K562 (cell line): ENCODE results near the gene HNRNPD. TPM values are rescaled to one million over a fixed set of nuclear protein-coding genes. Genes with fewer than 3 reads are reported as not detected.
A peak's percentile ranks its signal among the peaks of the same experiment; 100 is the strongest.

ENCODE experiments used
- ATAC-seq: fragments of 200-7000 bp; cut with Tn5 transposase; 3 replicates; pipeline ENCODE4 v1.9.1; 2020; ENCODE audit warnings: moderate library complexity
- BruUV-seq: library from RNA; stranded (reverse); fragments of 400-500 nt; replicated peaks from 2 replicates; lab custom pipeline; 2021; lab: Mats Ljungman, UMichigan
- CTCF ChIA-PET: fragments of 300-600 bp; formaldehyde crosslinking; extraction: SDS; loops from one replicate; lab custom pipeline; 2021; ENCODE audit warnings: low intra/inter-chr PET ratio; lab: Yijun Ruan, JAX
- POLR2A ChIA-PET: fragments of 300-600, 350-650 bp; sonication (Branson Sonifier 250); formaldehyde crosslinking; extraction: SDS; loops from one replicate; lab custom pipeline; 2021; ENCODE audit warnings: antibody characterized with exemption, inconsistent platforms; lab: Yijun Ruan, JAX
- DNase-seq, 4 experiments: peaks; one replicate each; pipeline versions ENCODE4 v3.0.0 to v3.0.0-alpha.2; 2011 to 2018; ENCODE audit warnings: low spot score in 3 of 4, mixed read lengths in 3 of 4; ENCODE audit errors: extremely low read depth in 1 of 4
- FAIRE-seq: peaks from 2 replicates; lab custom pipeline; 2011; peaks lifted over from hg19 to GRCh38; lab: Jason Lieb, UNC
- H2AFZ ChIP-seq: 2 replicates; pipeline ENCODE4 v1.6.0; 2011; ENCODE audit warnings: low read depth, low read length, control low read depth, inconsistent platforms
- H3K27ac ChIP-seq: fragments of 200-600 bp; 3 replicates; pipeline ENCODE4 v1.8.0; 2011; ENCODE audit warnings: low read depth, mild to moderate bottlenecking, control low read depth, inconsistent platforms, low read length, moderate library complexity, mixed read lengths; ENCODE audit errors: extremely low read depth
- H3K27me3 ChIP-seq, 2 experiments: fragments of 300-600 bp in 1 of 2; 2 replicates in 1 of 2; 3 replicates in 1 of 2; pipeline versions ENCODE4 v1.6.0 to v1.8.0; 2011; ENCODE audit warnings: inconsistent platforms in 2 of 2, low read length in 2 of 2, mild to moderate bottlenecking in 1 of 2, mixed read lengths in 1 of 2, moderate library complexity in 1 of 2; ENCODE audit not compliant: control insufficient read depth in 2 of 2, insufficient read depth in 2 of 2
- H3K36me3 ChIP-seq: fragments of 300-600 bp; 3 replicates; pipeline ENCODE4 v1.8.0; 2011; ENCODE audit warnings: mild to moderate bottlenecking, low read length, inconsistent platforms; ENCODE audit not compliant: control insufficient read depth, insufficient read depth
- H3K4me1 ChIP-seq, 2 experiments: fragments of 200-600 bp in 1 of 2; replicated peaks in 1 of 2; 2 replicates in 1 of 2; 3 replicates in 1 of 2; pipeline versions ENCODE4 v1.5.1 to v1.8.0; 2011; ENCODE audit warnings: inconsistent platforms in 2 of 2, low read length in 2 of 2, mild to moderate bottlenecking in 1 of 2, mixed read lengths in 1 of 2, moderate library complexity in 1 of 2; ENCODE audit not compliant: control insufficient read depth in 2 of 2, insufficient read depth in 2 of 2
- H3K4me2 ChIP-seq: 2 replicates; pipeline ENCODE4 v1.6.1; 2011; ENCODE audit warnings: low read length, control low read depth, inconsistent platforms, mixed read lengths; ENCODE audit not compliant: insufficient read depth
- H3K4me3 ChIP-seq: fragments of 200-600 bp; sonication (generic), shearing (Covaris generic); 2 replicates; pipeline ENCODE4 v1.5.1; 2016; ENCODE audit warnings: control low read depth, inconsistent platforms
- H3K79me2 ChIP-seq: fragments of 200-600 bp; 3 replicates; pipeline ENCODE4 v1.8.0; 2011; ENCODE audit warnings: low read length, inconsistent platforms; ENCODE audit not compliant: control insufficient read depth, insufficient read depth
- H3K9ac ChIP-seq, 2 experiments: 2 replicates each; pipeline versions ENCODE4 v1.6.0 to v1.6.1; 2011; ENCODE audit warnings: low read depth in 2 of 2, low read length in 2 of 2, control low read depth in 1 of 2, inconsistent platforms in 1 of 2, mild to moderate bottlenecking in 1 of 2, mixed read lengths in 1 of 2; ENCODE audit not compliant: insufficient read depth in 1 of 2
- H3K9me1 ChIP-seq: one replicate; pipeline ENCODE4 v1.6.0; 2011; ENCODE audit warnings: inconsistent platforms, mild to moderate bottlenecking, low read length, moderate library complexity; ENCODE audit not compliant: control insufficient read depth, insufficient read depth
- H3K9me3 ChIP-seq: replicated peaks from 2 replicates; pipeline ENCODE4 v1.5.1; 2011; ENCODE audit warnings: low read depth, low read length, inconsistent platforms; ENCODE audit not compliant: control insufficient read depth, insufficient read depth
- H4K20me1 ChIP-seq: replicated peaks from 2 replicates; pipeline ENCODE4 v1.6.1; 2011; ENCODE audit warnings: low read length, inconsistent platforms, mixed read lengths; ENCODE audit not compliant: control insufficient read depth, insufficient read depth
- KDM1A ChIP-seq, 2 experiments: fragments of 450-650 bp; IDR thresholded peaks; 2 replicates each; pipeline ENCODE4 v1.6.1; 2016; ENCODE audit warnings: mild to moderate bottlenecking in 2 of 2
- KLF10 ChIP-seq: fragments of 250-450 bp; sonication (Bioruptor Pico); IDR thresholded peaks from 2 replicates; pipeline ENCODE4 v1.6.1; 2021; ENCODE audit warnings: matching md5 sums
- PML ChIP-seq: IDR thresholded peaks from 2 replicates; pipeline ENCODE4 v1.6.1; 2012; ENCODE audit warnings: low read length, inconsistent platforms
- SMARCA4 ChIP-seq: fragments of 450-650 bp; IDR thresholded peaks from 2 replicates; pipeline ENCODE4 v1.6.1; 2016
- ZBTB8A ChIP-seq: fragments of 450-650 bp; IDR thresholded peaks from 2 replicates; pipeline ENCODE4 v1.6.1; 2018; ENCODE audit warnings: mild to moderate bottlenecking, moderate library complexity; ENCODE audit not compliant: partially characterized antibody
- ZNF384 ChIP-seq: IDR thresholded peaks from 2 replicates; pipeline ENCODE4 v1.6.1; 2012; ENCODE audit warnings: low read depth, low read length, improper control_type of control experiment
- whole genome bisulfite sequencing: fragments of 100-300 bp; shearing (Covaris generic); methylation state at CpG from one replicate; pipeline ENCODE4 v1.1.6; 2016; ENCODE audit warnings: low coverage, mixed read lengths; ENCODE audit not compliant: insufficient coverage; ENCODE audit errors: missing lambda C conversion rate; 5-methylcytosine and 5-hydroxymethylcytosine counted together
- in situ Hi-C: fragments of 300-500 bp; cut with MboI; formaldehyde crosslinking; loops from 4 replicates; pipeline ENCODE4 v1.15.0; 2018; ENCODE audit warnings: inconsistent platforms, mixed read lengths
- intact Hi-C: fragments of 100-400 bp; cut with micrococcal nuclease; formaldehyde crosslinking; loops from 2 replicates; pipeline ENCODE4 v1.14.2; 2022
- polyA plus RNA-seq, 8 experiments: library from polyadenylated mRNA; depleted of rRNA in 4 of 8; stranded (reverse) in 5 of 8; unstranded in 3 of 8; fragments of >200 nt; fragmentation: Nextera tagmentation in 2 of 8; fragmentation: Illumina TruSeq in 1 of 8; extraction: Ambion mirVana in 2 of 8; extraction: Trizol in 1 of 8; gene quantifications; 2 replicates each; pipeline versions ENCODE4 v1.2.1 to v1.2.3, GENCODE V29; 2011 to 2014; ENCODE audit warnings: inconsistent platforms in 1 of 8, missing spikeins in 1 of 8
- total RNA-seq, 7 experiments: library from RNA; depleted of rRNA in 6 of 7; stranded (reverse); fragments of >200 nt in 6 of 7; fragmentation: Illumina TruSeq in 2 of 7; extraction: Trizol in 2 of 7; gene quantifications; 2 replicates each; pipeline versions ENCODE4 v1.2.1 to v1.2.3, GENCODE V29; 2011 to 2021; ENCODE audit warnings: low replicate concordance in 1 of 7
- TF ChIP-seq, protein P1 (sequence below): fragments of 450-650 bp; formaldehyde crosslinking; IDR thresholded peaks from 2 replicates; pipeline ENCODE4 v1.4.0; 2022; ENCODE audit warnings: missing genetic modification characterization
- TF ChIP-seq, protein P2 (sequence below): sonication (generic); formaldehyde crosslinking; IDR thresholded peaks from 2 replicates; pipeline ENCODE4 v1.8.0; 2022; ENCODE audit warnings: missing genetic modification reagents, mild to moderate bottlenecking, borderline replicate concordance

HNRNPD gene
- total and polyA plus RNA-seq, 9 of the 15 experiments (the other 6 are each of a cell fraction or from before 2014, with no cell fraction given): 92.4 to 955 (median 160) TPM

DNA sequence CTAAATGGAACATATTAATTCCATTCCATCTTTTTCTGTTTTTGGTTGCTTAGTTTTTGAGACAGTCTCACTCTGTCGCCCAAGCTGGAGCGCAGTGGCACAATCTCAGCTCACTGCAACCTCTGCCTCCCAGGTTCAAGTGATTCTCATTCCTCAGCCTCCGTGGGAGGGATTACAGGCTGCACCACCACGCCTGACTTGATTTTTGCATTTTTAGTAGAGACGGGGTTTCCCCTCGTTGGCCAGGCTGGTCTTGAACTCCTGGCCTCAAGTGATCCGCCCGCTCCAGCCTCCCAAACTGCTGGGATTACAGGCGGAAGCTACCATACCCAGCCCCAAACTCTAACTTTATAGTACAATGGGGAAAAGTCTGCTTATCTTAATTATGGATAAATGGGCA is 11.2 kb downstream of the HNRNPD start:
- in situ Hi-C loops (no loop called here), intact Hi-C loops (no loop called here)
- WGBS: 68% methylated on average over 9 of the region's 9 CpGs
- peaks cover 10 to 42% of the 10 kb centered on the region in 2 experiments; a peak in 4 of 5 replicates for H3K4me1 ChIP-seq
- H3K9me3 ChIP-seq: no peaks in the 10 kb centered on the region
- DNase-seq: no peak
- no peak overlapping the region for H3K4me2 ChIP-seq
- no peaks in the 10 kb centered on the region for H3K9me1 ChIP-seq
- no peak overlapping the region for H3K27ac ChIP-seq
- no peaks in the 10 kb centered on the region for H3K27me3 ChIP-seq
- ChIA-PET CTCF (no interaction called here), POLR2A (interaction anchor here (0.8 to 4.7 kb wide), 3 partner anchors 9 to 18 kb away, joined by 4 to 25 read pairs (median 4); no protein-coding TSS in a partner anchor)
- TF ChIP-seq KDM1A (IDR thresholded peaks at IDR 0.05): 0 out of 4 replicates have a peak, but pooled peaks have one; percentile 25 to 27
- no peak for TF ChIP-seq ZNF384
- no peak for TF ChIP-seq KLF10 (CRISPR knock-in tag)
- no peak overlapping the region for H2AFZ ChIP-seq
- peaks cover 48% of the 10 kb centered on the region for H4K20me1 ChIP-seq
- peaks cover 90% of the 10 kb centered on the region for H3K36me3 ChIP-seq
- BruUV-seq: no TSS peak
- ATAC-seq: no peak
- no peak overlapping the region for H3K4me3 ChIP-seq
- no peak for FAIRE-seq
- no peak overlapping the region; a peak in 1 of 4 replicates for H3K9ac ChIP-seq
- H3K79me2 ChIP-seq: peaks cover 100% of the 10 kb centered on the region

DNA sequence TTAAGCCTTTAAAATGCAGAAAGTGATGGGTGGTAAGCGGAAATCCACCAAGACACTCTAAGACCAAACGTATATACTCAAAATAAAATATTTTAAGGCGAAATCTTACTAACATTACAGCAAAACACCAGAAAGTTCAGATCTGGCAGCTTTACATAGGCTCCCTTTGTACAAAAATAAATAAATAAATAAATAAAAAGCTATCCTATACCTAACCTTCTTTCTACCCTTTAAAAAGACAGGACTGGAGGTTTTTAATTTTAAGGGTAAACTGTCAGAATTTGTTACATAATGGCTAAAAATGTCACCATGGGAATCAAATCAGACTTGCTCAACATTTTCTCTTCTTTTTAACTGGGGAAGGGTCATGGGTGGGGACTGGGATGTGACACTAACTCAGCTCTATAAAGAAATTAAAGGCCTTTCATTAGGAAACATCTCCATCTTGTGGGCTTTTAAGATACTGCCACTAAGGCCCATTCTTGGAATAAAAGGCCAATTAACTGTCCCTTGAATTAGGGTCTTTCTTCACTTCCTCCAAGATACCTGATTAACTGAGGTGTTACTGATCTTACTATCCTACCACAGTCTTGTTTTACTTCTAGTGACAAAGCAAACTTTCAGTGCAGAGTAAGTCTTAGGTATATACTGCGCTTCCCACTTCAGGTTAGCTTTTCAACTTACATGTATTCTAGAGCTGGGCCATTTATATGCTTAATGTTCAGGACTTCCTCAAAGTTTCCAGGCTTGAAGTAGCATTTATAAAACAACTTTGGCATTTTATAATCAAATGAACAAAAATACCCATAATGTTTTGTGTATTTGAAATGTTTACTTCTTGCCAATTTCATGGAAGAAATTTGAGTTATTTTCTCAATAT is 13.3 kb downstream of the HNRNPD start:
- CTCF ChIA-PET: interaction anchor here (0.6 to 1.7 kb wide), 5 partner anchors 13 to 956 kb away, joined by 4 to 8 read pairs (median 5); no protein-coding TSS in a partner anchor
- WGBS: 88% methylated on average over 4 of the region's 4 CpGs
- no peak overlapping the region for H3K9ac ChIP-seq
- no peaks in the 10 kb centered on the region for H3K27me3 ChIP-seq
- H4K20me1 ChIP-seq: peaks cover 38% of the 10 kb centered on the region
- no peak overlapping the region for H3K27ac ChIP-seq
- no peak overlapping the region; the same call in 1 of the 2 replicates for H3K4me2 ChIP-seq
- H3K36me3 ChIP-seq: peaks cover 90% of the 10 kb centered on the region
- no peaks in the 10 kb centered on the region for H3K9me1 ChIP-seq
- H3K79me2 ChIP-seq: peaks cover 99% of the 10 kb centered on the region
- H3K4me1 ChIP-seq: peaks cover 8 to 35% of the 10 kb centered on the region in 2 experiments; a peak in 3 of 5 replicates
- peak; percentile 21 to 39 (median 28) for DNase-seq
- no peak overlapping the region for H3K4me3 ChIP-seq
- intact Hi-C loops (loop anchor here (2.0 kb wide), 1 partner anchor 84 kb away; no protein-coding TSS in a partner anchor), in situ Hi-C loops (no loop called here)
- no peaks in the 10 kb centered on the region for H3K9me3 ChIP-seq
- no TSS peak for BruUV-seq
- peak; percentile 73 for ATAC-seq
- no peak overlapping the region for H2AFZ ChIP-seq
- POLR2A ChIA-PET: interaction anchor here (0.7 to 4.7 kb wide), 5 partner anchors 11 to 388 kb away, joined by 4 to 25 read pairs (median 8); no protein-coding TSS in a partner anchor
- FAIRE-seq: no peak
- TF ChIP-seq ZBTB8A (no peak), SMARCA4 (peak; percentile 23; the same call in 1 of the 2 replicates), PML (no peak)
- TF ChIP-seq, protein P1, sequence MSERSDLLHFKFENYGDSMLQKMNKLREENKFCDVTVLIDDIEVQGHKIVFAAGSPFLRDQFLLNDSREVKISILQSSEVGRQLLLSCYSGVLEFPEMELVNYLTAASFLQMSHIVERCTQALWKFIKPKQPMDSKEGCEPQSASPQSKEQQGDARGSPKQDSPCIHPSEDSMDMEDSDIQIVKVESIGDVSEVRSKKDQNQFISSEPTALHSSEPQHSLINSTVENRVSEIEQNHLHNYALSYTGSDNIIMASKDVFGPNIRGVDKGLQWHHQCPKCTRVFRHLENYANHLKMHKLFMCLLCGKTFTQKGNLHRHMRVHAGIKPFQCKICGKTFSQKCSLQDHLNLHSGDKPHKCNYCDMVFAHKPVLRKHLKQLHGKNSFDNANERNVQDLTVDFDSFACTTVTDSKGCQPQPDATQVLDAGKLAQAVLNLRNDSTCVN (CRISPR knock-in tag): no peak
- TF ChIP-seq, protein P2, sequence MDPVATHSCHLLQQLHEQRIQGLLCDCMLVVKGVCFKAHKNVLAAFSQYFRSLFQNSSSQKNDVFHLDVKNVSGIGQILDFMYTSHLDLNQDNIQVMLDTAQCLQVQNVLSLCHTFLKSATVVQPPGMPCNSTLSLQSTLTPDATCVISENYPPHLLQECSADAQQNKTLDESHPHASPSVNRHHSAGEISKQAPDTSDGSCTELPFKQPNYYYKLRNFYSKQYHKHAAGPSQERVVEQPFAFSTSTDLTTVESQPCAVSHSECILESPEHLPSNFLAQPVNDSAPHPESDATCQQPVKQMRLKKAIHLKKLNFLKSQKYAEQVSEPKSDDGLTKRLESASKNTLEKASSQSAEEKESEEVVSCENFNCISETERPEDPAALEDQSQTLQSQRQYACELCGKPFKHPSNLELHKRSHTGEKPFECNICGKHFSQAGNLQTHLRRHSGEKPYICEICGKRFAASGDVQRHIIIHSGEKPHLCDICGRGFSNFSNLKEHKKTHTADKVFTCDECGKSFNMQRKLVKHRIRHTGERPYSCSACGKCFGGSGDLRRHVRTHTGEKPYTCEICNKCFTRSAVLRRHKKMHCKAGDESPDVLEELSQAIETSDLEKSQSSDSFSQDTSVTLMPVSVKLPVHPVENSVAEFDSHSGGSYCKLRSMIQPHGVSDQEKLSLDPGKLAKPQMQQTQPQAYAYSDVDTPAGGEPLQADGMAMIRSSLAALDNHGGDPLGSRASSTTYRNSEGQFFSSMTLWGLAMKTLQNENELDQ (CRISPR knock-in tag): no peak
